GM04504 (cell line): ENCODE data around the gene MZF1.
"Not testable (repeated sequence)": the region's sequence is repeated elsewhere in the genome, so short reads cannot be mapped to it uniquely, and the experiment has no call there.

Experiments used
- DNase-seq: peaks from one replicate; pipeline ENCODE4 v3.0.0-alpha.2; 2012; ENCODE audit warnings: low read depth

Gene MZF1

DNA sequence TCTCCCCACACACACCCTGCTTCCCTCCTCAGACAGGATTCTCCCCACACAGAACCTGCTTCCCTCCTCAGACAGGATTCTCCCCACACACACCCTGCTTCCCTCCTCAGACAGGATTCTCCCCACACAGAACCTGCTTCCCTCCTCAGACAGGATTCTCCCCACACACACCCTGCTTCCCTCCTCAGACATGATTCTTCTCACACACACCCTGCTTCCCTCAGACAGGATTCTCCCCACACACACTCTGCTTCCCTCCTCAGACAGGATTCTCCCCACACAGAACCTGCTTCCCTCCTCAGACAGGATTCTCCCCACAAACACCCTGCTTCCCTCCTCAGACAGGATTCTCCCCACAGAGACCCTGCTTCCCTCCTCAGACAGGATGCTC, 34.0 kb downstream of the MZF1 start:
- not testable (repeated sequence) for DNase-seq

DNA sequence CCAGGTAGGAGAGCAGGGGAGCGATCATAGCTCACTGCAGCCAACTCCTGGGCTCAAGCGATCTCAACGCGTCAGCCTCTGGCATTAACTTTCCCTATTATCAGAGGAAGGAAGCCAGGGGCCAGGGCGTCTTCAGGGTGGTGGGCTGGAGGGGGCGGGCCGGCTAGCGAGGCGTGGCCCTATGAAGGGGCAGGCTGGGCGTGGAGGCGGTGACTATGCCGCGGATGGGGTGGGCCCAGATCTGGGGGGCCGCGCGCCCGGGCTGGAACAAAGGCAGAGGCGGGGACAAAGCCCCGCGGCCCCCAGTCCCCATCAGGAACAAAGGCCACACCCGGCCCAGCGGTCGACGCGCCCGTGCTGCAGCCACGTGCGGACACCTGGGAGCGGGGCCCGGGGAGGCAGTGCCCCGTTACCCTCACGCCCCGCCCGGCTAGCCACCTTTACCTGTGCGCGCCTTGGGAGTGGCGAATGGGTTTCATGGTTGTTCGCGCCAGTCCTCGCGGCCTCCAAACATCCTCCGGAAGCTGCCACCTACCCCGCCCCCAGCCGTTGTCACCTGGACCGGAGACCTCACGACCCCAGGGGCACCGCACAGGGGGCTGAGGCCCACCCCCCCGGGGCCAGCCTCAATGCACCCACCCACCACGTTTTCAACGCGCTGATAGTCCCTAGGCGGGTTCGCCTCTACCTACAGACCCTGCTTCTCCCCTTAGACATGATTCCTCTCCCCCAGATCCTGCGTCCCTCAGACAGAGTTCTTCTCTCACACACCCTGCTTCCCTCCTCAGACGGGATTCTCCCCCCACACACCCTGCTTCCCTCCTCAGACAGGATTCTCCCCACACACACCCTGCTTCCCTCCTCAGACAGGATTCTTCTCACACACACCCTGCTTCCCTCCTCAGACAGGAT, 34.6 kb downstream of the MZF1 start:
- no peak for DNase-seq

DNA sequence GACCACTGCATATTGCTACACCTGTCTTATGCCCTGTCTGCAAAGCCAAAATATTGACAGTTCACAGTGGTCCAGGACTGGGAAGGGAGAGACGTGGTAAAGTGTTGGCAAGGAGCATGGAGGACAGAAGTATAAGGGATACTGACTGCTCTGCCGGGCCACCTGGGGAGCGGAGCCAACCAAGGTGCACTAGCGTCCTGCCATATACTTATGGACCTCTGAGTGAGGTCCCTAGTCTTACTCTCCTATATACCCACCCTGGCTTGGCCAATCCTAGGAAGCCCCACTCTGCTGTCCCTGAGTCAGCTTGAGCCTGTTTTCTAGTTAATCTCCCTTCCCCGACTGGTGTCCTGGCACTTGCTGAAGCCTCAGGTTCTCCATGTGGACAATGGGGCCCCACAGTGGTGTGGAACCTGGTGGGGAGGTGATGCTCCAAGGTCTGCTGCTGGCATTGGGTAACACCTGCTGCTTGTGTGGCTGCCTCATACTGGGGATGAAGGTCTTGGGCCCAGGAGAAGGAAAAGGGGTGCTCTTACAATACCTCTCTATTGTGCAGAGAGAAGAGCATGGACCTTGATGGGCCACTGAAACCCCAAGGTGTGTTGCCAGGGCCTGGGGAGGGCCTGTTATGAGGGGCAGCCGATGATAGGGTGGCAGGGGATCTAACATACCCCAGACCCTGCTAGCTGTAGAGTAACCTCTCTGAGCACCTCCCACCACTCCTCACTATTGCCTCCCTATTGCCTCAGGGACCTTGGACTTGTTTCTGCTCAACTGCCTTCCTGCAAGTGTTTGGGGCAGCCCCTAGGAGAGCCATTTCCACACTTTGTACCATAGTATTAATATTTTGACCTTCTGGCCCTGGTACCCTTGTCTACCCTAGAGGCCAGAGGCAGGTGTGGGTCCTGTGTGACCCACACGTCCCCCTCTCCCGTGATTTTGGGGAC, 36.0 kb downstream of the MZF1 start:
- no peak for DNase-seq

GRCh38 chr19:58535857-58536256, 37.3 kb downstream of the MZF1 start:
- no peak for DNase-seq

DNA sequence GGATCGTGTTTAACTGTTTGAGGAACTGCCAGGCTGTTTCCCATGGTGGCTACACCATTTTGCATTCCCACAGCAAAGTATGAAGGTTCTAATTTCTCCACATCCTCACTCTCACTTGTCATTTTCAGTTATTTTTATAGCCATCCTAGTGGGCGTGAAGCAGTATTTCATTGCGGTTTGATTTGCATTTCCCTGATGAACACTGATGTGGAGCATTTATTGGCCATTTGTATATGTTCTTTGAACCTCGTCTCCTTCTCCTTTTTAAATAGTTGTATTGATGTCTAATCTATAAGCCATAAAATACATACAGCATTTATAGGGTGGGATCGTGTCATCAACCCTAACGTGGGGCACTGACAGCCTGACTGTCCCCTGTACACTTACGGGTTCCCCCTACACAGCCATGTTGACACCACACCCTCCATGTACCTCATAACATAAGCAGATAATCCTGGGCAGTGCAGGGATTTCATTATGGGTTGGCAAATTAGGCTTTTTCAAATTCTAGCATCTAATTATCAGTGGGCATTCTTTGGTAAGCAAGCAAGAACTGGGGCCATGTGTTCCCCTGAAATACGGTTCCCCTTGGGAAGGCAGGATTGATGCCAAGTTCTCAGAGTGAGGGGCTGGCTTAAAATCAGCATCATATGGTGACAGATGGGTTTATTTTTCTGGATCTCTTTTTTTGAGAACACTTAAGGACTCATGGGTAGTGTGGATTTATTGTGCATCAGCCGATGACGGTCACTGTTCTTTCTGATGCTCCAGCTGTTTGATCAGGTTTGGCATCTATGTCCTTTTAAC, 41.9 kb downstream of the MZF1 start:
- DNase-seq, result no peak

DNA sequence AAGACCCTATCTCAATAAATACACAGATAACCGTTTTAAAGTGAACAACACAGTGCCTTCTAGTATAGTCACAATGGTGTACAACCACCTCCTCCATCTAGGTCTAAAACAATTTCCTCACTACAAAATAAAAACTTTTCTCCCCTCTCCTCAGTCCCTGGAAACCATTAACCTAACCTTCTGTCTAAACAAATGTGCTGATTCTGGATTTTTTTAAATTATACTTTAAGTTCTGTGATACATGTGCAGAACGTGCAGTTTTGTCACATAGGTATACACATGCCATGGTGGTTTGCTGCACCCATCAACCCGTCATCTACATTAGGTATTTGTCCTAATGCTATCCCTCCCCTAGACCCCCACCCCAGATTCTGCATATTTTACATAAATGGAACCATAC, 43.7 kb downstream of the MZF1 start:
- no peak for DNase-seq

DNA sequence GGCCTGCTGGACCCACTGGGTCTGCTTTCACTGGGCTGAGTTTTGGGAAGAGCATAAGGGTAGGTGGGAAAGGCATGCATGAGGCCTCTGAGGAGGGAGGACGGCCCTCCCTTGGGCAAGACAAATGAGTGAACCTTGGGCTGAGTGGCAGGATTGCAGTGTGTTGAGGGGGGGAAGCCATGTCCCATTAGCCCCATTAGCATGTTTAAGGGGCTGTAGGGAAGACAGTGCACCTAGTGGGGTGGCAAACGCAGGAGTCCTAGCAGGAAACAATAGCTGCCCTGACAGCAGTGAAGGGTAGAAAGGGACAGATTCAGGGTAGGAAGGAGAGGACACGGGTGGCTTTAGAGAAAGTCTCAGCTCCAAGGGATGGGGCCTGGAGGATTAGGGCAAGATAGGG, 50.4 kb downstream of the MZF1 start:
- DNase-seq, result no peak

GRCh38 chr19:58521651-58522050, 51.5 kb downstream of the MZF1 start:
- no peak for DNase-seq

GRCh38 chr19:58520257-58520599, 52.9 kb downstream of the MZF1 start:
- no peak for DNase-seq

DNA sequence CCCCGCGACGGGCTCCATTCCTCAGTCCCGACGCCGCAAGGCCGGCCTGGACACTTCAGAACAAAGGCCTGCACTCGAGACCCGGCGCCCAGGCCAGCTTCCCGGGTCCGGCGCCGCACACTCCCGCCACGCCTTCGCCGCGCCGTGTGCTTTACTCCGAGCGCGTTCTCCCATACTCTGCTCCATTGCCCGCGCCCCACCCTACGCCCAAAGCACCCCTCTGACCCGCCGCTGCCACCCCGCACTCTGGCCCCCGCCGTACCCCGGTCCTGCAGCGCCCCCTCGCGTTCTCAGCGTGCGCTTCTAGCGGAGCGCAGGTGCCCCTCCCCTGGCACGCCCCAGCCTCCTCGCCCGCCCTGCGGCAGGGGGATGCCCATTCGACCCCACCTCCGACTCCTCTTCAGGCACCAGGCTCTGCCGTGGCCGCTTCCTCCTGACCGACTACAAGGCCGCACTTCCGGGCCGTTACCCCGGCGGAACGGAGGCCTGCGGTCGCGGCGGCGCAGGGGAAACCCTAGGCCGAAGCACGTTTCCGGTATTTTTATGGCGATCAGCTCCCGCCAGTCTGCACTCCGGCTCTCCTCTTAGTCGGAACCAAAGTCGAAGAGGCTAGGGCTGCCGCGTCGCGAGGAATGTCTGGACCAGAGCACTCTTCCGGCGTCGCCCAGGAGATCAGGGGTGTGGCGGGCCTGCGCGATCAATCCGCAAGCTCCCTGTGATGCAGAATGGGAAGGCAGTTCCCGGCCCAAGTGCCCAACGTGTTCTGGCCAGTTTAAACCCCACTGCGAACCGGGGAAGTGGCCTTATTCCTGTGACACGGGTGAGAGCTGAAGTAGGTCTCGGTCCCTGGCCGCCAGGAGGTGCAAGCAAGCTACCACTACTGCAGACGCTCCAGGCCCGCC, 53.5 kb downstream of the MZF1 start, which contains the start of gene ZBTB45:
Gene ZBTB45 (minus strand): TSS at position 456 of the 902 bp plus-strand sequence. CDS start 2,137 bp downstream, outside the sequence.
- DNase-seq, result peak; percentile 91

GRCh38 chr19:58519087-58519354, 54.1 kb downstream of the MZF1 start:
- peak; percentile 48 for DNase-seq

- no peak for DNase-seq
Observed at GRCh38 chr19:58518256-58519086, 54.7 kb downstream of the MZF1 start.

- no peak for DNase-seq
Observed at GRCh38 chr19:58516964-58517833, 55.9 kb downstream of the MZF1 start.

- no peak for DNase-seq
Observed at GRCh38 chr19:58516246-58516836, 56.8 kb downstream of the MZF1 start.

DNA sequence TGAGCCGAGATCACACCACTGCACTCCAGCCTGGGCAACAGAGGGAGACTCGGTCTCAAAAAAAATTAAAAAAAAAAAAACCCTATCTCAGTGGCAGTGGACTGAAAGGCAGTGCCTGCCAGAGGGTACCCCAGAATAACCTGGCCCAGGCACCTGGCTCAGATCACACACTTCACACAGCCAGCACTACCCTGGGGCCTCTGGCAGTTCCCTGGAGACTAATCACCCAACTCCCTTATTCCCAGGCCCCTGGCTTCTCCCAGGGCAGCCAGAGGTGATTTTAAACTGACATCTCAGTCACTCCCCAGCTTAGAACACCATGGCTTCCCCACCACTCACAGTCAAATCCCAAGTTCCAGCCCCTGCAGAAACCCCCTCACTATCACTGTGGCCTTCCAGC, 57.9 kb downstream of the MZF1 start:
- DNase-seq, result no peak

DNA sequence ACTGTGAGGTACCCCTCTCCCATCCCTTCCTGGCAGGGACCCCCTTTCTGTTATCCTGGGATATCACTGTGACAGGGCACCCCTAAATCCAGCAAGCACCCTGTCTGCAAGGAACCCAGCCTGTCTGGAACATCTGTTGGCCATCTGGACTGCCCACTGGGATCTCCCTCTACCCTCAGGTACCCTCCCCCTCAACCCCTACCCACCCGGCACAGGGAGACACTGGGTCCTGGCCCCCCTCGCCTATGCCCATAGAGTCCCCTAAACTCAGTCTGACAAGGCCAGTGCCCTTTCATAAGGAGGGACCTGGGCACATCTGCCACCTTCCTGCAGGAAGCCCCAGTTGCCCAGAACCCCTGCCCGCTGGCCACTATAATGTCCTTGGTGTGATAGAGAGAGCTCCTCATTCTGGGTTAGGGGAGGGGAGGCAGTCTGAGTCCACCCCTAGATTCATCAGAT, 58.5 kb downstream of the MZF1 start:
- no peak for DNase-seq

DNA sequence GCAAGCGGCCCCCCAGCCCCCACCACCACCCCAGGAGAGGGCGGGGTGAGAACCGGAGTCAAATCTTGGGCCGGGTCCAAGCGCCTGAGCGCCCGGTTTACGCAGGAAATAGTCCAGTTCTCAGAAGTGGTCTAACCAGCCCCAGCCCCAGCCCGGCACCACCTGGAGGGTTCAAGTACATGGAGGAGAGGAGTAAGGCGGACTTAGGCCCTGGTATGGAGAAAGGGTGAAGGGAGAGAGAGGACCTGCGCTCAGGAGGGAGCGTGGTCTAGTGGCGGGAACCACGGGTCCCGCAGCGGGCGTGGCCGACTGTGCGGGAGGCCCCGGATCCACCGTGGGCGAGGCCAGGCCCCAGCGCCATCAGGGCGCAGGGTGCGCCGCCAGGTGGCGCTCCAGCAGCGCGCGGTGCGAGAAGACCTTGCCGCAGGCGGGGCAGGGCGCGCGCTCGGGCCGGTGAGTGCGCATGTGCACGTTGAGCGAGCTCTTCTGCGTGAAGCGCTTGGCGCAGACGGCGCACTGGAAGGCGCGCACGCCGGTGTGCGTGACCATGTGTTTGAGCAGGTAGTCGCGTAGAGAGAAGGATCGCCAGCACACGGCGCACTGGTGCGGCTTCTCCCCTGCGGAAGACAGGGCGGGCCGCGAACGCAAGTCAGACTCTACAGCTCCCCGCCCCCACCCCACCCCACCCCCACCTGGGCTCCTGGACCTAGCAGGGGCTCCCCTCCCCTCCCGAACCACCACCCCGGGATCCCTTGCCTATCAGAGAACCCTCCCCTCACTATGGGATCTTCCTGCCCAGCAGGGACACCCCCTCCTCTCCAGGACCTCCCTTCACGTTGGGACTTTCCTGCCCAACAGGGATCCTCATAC, 59.2 kb downstream of the MZF1 start:
- DNase-seq, result peak; percentile 60

GRCh38 chr19:58513213-58513693, 59.9 kb downstream of the MZF1 start:
- DNase-seq, result no peak
